Spinal cord (tissue), 10 donors: ENCODE data around the gene FBLN2. TPM values are rescaled to one million over a fixed set of nuclear protein-coding genes. Genes with fewer than 3 reads are reported as not detected.
"Not testable (repeated sequence)": the region's sequence is repeated elsewhere in the genome, so short reads cannot be mapped to it uniquely, and the experiment has no call there.

Experiments used
- DNase-seq, 6 donors: peaks; one replicate each; pipeline versions ENCODE4 v3.0.0 to v3.0.0-alpha.2; 2013 to 2015; ENCODE audit warnings: low spot score in 6 of 6, low read depth in 4 of 6
- H3K27ac ChIP-seq: one replicate; pipeline ENCODE4 v1.5.1; 2013; ENCODE audit warnings: low read depth, low read length, control low read depth
- H3K27me3 ChIP-seq: one replicate; pipeline ENCODE4 v1.6.1; 2013; ENCODE audit warnings: low read length; ENCODE audit not compliant: control insufficient read depth, insufficient read depth
- H3K36me3 ChIP-seq: one replicate; pipeline ENCODE4 v1.6.1; 2013; ENCODE audit warnings: low read length; ENCODE audit not compliant: control insufficient read depth, insufficient read depth
- H3K4me1 ChIP-seq: one replicate; pipeline ENCODE4 v1.6.1; 2013; ENCODE audit warnings: low read length; ENCODE audit not compliant: control insufficient read depth, insufficient read depth
- H3K4me3 ChIP-seq: one replicate; pipeline ENCODE4 v1.5.1; 2013; ENCODE audit warnings: low read depth, low read length, control low read depth
- H3K9me3 ChIP-seq: one replicate; pipeline ENCODE4 v1.6.1; 2013; ENCODE audit warnings: low read length; ENCODE audit not compliant: control insufficient read depth, insufficient read depth
- WGBS: methylation state at CpG from one replicate; pipeline ENCODE4 v1.1.5; 2013; ENCODE audit warnings: missing lambda C conversion rate; ENCODE audit not compliant: insufficient coverage; 5-methylcytosine and 5-hydroxymethylcytosine counted together
- polyA plus RNA-seq, 2 donors: library from polyadenylated mRNA; unstranded; fragments of 120-200 nt; gene quantifications; one replicate each; pipeline ENCODE4 v1.2.1, GENCODE V29; 2013; ENCODE audit not compliant: insufficient read length in 2 of 2
- total RNA-seq, 2 donors: library from RNA; depleted of rRNA in 1 of 2; stranded (reverse); fragments of 120-200 nt in 1 of 2; fragments of >200 nt in 1 of 2; gene quantifications; one replicate each; pipeline versions ENCODE4 v1.2.3 to v1.2.4, GENCODE V29; 2013 to 2014
- donor health status: healthy.

The FBLN2 gene
- total and polyA plus RNA-seq, 4 donors: 19.5 to 81.9 (median 31.5) TPM

GRCh38 chr3:13556207-13556606 lies 7.3 kb downstream of the FBLN2 start:
- H3K4me3 ChIP-seq: no peak overlapping the region
- no peak overlapping the region for H3K27ac ChIP-seq
- H3K27me3 ChIP-seq: no peaks in the 10 kb centered on the region
- H3K36me3 ChIP-seq: peaks cover 3% of the 10 kb centered on the region
- WGBS: 25% methylated on average over 2 of the region's 6 CpGs
- peaks cover 27% of the 10 kb centered on the region for H3K4me1 ChIP-seq
- peak in 1 of 6 donors; percentile 28 for DNase-seq
- H3K9me3 ChIP-seq: no peaks in the 10 kb centered on the region

GRCh38 chr3:13556917-13557316 lies 8.0 kb downstream of the FBLN2 start:
- WGBS: 76% methylated on average over 3 of the region's 6 CpGs
- Histone ChIP-seq H3K27me3 (no peaks in the 10 kb centered on the region), H3K9me3 (no peaks in the 10 kb centered on the region), H3K4me1 (peaks cover 27% of the 10 kb centered on the region), H3K4me3 (no peak overlapping the region), H3K36me3 (peaks cover 3% of the 10 kb centered on the region), H3K27ac (no peak overlapping the region)
- DNase-seq: no peak

GRCh38 chr3:13557417-13557816 lies 8.5 kb downstream of the FBLN2 start:
- Histone ChIP-seq H3K9me3 (no peaks in the 10 kb centered on the region), H3K4me1 (peaks cover 25% of the 10 kb centered on the region), H3K4me3 (no peak overlapping the region), H3K27ac (no peak overlapping the region), H3K27me3 (no peaks in the 10 kb centered on the region), H3K36me3 (peaks cover 3% of the 10 kb centered on the region)
- 74% methylated on average over 5 of the region's 5 CpGs for whole genome bisulfite sequencing
- DNase-seq: no peak

- DNase-seq: no peak
- Histone ChIP-seq H3K4me3 (no peak overlapping the region), H3K4me1 (peaks cover 20% of the 10 kb centered on the region), H3K27me3 (no peaks in the 10 kb centered on the region), H3K36me3 (peaks cover 3% of the 10 kb centered on the region), H3K9me3 (no peaks in the 10 kb centered on the region), H3K27ac (no peak overlapping the region)
- 86% methylated on average over 11 of the region's 11 CpGs for WGBS
Observed at GRCh38 chr3:13557926-13558325, 9.0 kb downstream of the FBLN2 start.

GRCh38 chr3:13558651-13559050 lies 9.7 kb downstream of the FBLN2 start:
- no peak for DNase-seq
- Histone ChIP-seq H3K9me3 (no peaks in the 10 kb centered on the region), H3K4me1 (peaks cover 12% of the 10 kb centered on the region), H3K36me3 (no peaks in the 10 kb centered on the region), H3K27ac (no peak overlapping the region), H3K27me3 (no peaks in the 10 kb centered on the region), H3K4me3 (no peak overlapping the region)
- whole genome bisulfite sequencing: 94% methylated on average over 1 of the region's 3 CpGs

- peak in 1 of 6 donors; percentile 57 for DNase-seq
- Histone ChIP-seq H3K27ac (peak overlapping the region; percentile 37), H3K4me3 (no peak overlapping the region), H3K36me3 (no peaks in the 10 kb centered on the region), H3K9me3 (no peaks in the 10 kb centered on the region), H3K27me3 (no peaks in the 10 kb centered on the region), H3K4me1 (peaks cover 11% of the 10 kb centered on the region)
- WGBS: 86% methylated on average over 4 of the region's 12 CpGs
Observed at GRCh38 chr3:13559764-13560525, 11.0 kb downstream of the FBLN2 start.

- Histone ChIP-seq H3K4me1 (peaks cover 17% of the 10 kb centered on the region), H3K27ac (no peak overlapping the region), H3K9me3 (no peaks in the 10 kb centered on the region), H3K4me3 (no peak overlapping the region), H3K36me3 (no peaks in the 10 kb centered on the region), H3K27me3 (no peaks in the 10 kb centered on the region)
- 71% methylated on average over 9 of the region's 9 CpGs for WGBS
- no peak for DNase-seq
Observed at GRCh38 chr3:13561376-13561775, 12.5 kb downstream of the FBLN2 start.

- 33% methylated on average over 1 of the region's 4 CpGs for WGBS
- Histone ChIP-seq H3K27ac (no peak overlapping the region), H3K9me3 (no peaks in the 10 kb centered on the region), H3K36me3 (no peaks in the 10 kb centered on the region), H3K4me1 (peaks cover 21% of the 10 kb centered on the region), H3K27me3 (no peaks in the 10 kb centered on the region), H3K4me3 (no peak overlapping the region)
- no peak for DNase-seq
Observed at GRCh38 chr3:13561967-13562366, 13.0 kb downstream of the FBLN2 start.

- not testable (repeated sequence) for DNase-seq
- WGBS: 100% methylated on average over 9 of the region's 9 CpGs
Observed at GRCh38 chr3:13562421-13562820, 13.5 kb downstream of the FBLN2 start.

GRCh38 chr3:13563321-13563720 lies 14.4 kb downstream of the FBLN2 start:
- Histone ChIP-seq H3K27me3 (no peaks in the 10 kb centered on the region), H3K9me3 (no peaks in the 10 kb centered on the region), H3K4me1 (peaks cover 21% of the 10 kb centered on the region), H3K4me3 (no peak overlapping the region), H3K27ac (no peak overlapping the region), H3K36me3 (no peaks in the 10 kb centered on the region)
- 88% methylated on average over 9 of the region's 10 CpGs for WGBS
- no peak for DNase-seq

More at GRCh38 chr3:13562421-13562820, 13.5 kb downstream of the FBLN2 start:
- H3K9me3 ChIP-seq, H3K27me3 ChIP-seq, H3K27ac ChIP-seq, H3K4me3 ChIP-seq, H3K36me3 ChIP-seq: not testable (repeated sequence)
- H3K4me1 ChIP-seq: peaks cover 21% of the 10 kb centered on the region
